ENCODE results near the gene RPL21. TPM values are rescaled to one million over a fixed set of nuclear protein-coding genes. Genes with fewer than 3 reads are reported as not detected.
A peak's percentile ranks its signal among the peaks of the same experiment; 100 is the strongest.

Gene RPL21
- polyA plus RNA-seq (2011; rRNA removed) (771 and 1,498 TPM in 2 replicates), polyA minus RNA-seq (2011; rRNA and poly(A)+ RNA removed) (50.1 and 61.7 TPM in 2 replicates)

- no peaks in the 10 kb centered on the region for H3K27me3 ChIP-seq (ENCODE audit: control insufficient read depth, insufficient read depth, low read length)
- CTCF ChIA-PET = no interaction called here
- no peak for TF ChIP-seq CTCF (IDR thresholded peaks at IDR 0.05; ENCODE audit: insufficient read depth, low read depth, low read length)
- POLR2A ChIA-PET = interaction anchor here (0.6 to 0.7 kb wide), 2 partner anchors 12 to 21 kb away, joined by 3 read pairs; no protein-coding TSS in a partner anchor
- DNase-seq (ENCODE audit: low read depth) = peak; percentile 80
- peak within 1 kb of the TSS; percentile 72 for H3K4me3 ChIP-seq (ENCODE audit: low read depth, low read length)
- peaks cover 4% of the 10 kb centered on the region for H3K36me3 ChIP-seq (ENCODE audit: control insufficient read depth, insufficient read depth, low read length)
These were observed at the start of gene RPL21 for GRCh38 chr13:27251166-27252091. Gene RPL21, plus strand, starts transcription at chr13:27251558. Its CDS starts 2,219 bp downstream, at chr13:27253777.

- ChIA-PET CTCF (no interaction called here), POLR2A (no interaction called here)
- H3K27me3 ChIP-seq (ENCODE audit: control insufficient read depth, insufficient read depth, low read length) = no peaks in the 10 kb centered on the region; the same call in 1 of the 2 replicates
- no peak for DNase-seq (ENCODE audit: low read depth)
- no peaks in the 10 kb centered on the region for H3K36me3 ChIP-seq (ENCODE audit: control insufficient read depth, insufficient read depth, low read length)
- no peak for TF ChIP-seq CTCF (IDR thresholded peaks at IDR 0.05; ENCODE audit: insufficient read depth, low read depth, low read length)
- no peak overlapping the region for H3K4me3 ChIP-seq (ENCODE audit: low read depth, low read length)
These were observed 49.7 kb upstream of the RPL21 start for GRCh38 chr13:27201661-27202060.

DNA sequence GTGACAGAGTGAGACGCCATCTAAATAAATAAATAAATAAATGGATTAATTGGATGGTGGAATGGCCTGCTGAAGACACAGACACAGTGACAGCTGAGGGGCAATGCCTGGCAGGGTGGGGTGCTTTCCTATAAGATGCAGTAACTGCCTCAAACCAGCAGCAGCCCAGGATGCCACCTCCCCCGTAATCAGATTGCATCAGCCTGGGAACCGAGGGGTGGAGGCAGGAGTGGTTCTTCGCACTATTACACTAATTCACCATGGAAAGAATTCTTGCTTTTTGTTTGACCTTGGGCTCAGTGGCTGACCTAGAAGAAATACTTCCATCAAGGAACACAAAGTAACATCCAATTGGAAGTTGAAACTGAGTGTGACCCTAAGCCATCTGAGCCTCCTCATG lies 48.2 kb upstream of the RPL21 start:
- no peak for DNase-seq (ENCODE audit: low read depth)
- ChIA-PET POLR2A (no interaction called here), CTCF (interaction anchor here (0.9 to 1.3 kb wide), 2 partner anchors 29 to 218 kb away, joined by 3 read pairs; no protein-coding TSS in a partner anchor)
- Histone ChIP-seq H3K36me3 (ENCODE audit: control insufficient read depth, insufficient read depth, low read length) (no peaks in the 10 kb centered on the region), H3K4me3 (ENCODE audit: low read depth, low read length) (no peak overlapping the region), H3K27me3 (ENCODE audit: control insufficient read depth, insufficient read depth, low read length) (no peaks in the 10 kb centered on the region; the same call in 1 of the 2 replicates)
- no peak for TF ChIP-seq CTCF (IDR thresholded peaks at IDR 0.05; ENCODE audit: insufficient read depth, low read depth, low read length)

- peak; percentile 29 for TF ChIP-seq CTCF (IDR thresholded peaks at IDR 0.05; ENCODE audit: insufficient read depth, low read depth, low read length)
- H3K27me3 ChIP-seq (ENCODE audit: control insufficient read depth, insufficient read depth, low read length) = no peaks in the 10 kb centered on the region; the same call in 1 of the 2 replicates
- POLR2A ChIA-PET = no interaction called here
- CTCF ChIA-PET = interaction anchor here (0.9 to 1.3 kb wide), 2 partner anchors 30 to 218 kb away, joined by 3 read pairs; no protein-coding TSS in a partner anchor
- no peak for DNase-seq (ENCODE audit: low read depth)
- H3K36me3 ChIP-seq (ENCODE audit: control insufficient read depth, insufficient read depth, low read length) = no peaks in the 10 kb centered on the region
- no peak overlapping the region for H3K4me3 ChIP-seq (ENCODE audit: low read depth, low read length)
These were observed 47.5 kb upstream of the RPL21 start for GRCh38 chr13:27203854-27204253.

DNA sequence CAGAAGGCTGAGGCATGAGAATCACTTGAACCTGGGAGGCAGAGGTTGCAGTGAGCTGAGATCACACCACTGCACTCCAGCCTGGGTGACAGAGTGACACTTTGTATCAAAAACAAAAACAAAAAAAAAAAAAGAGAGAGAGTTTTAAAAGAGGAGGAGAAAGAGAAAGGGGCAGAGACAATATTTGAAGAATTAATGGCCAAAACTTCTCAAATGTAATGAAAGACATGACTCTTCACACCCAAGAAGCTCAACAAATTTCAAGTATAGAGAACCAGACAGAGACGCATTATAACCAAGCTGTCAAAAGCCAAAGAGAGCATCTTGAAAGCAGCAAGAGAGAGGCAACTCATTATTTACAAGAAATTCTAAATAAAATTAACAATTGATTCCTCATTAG lies 42.8 kb upstream of the RPL21 start:
- Histone ChIP-seq H3K27me3 (ENCODE audit: control insufficient read depth, insufficient read depth, low read length) (no peaks in the 10 kb centered on the region; the same call in 1 of the 2 replicates), H3K36me3 (ENCODE audit: control insufficient read depth, insufficient read depth, low read length) (no peaks in the 10 kb centered on the region), H3K4me3 (ENCODE audit: low read depth, low read length) (no peak overlapping the region)
- DNase-seq (ENCODE audit: low read depth) = no peak
- CTCF ChIA-PET = interaction anchor here (1.1 kb wide), 1 partner anchor 12 kb away, joined by 3 read pairs; no protein-coding TSS in a partner anchor
- no peak for TF ChIP-seq CTCF (IDR thresholded peaks at IDR 0.05; ENCODE audit: insufficient read depth, low read depth, low read length)
- POLR2A ChIA-PET = no interaction called here

Data from BJ (cell line).